ENCODE measurements around the gene SMIM45.

The SMIM45 gene

GRCh38 chr22:41951898-41952474 is at the start of gene SMIM45:
Gene SMIM45 (plus strand): TSS chr22:41952150.
- DNase-seq: no peak

DNA sequence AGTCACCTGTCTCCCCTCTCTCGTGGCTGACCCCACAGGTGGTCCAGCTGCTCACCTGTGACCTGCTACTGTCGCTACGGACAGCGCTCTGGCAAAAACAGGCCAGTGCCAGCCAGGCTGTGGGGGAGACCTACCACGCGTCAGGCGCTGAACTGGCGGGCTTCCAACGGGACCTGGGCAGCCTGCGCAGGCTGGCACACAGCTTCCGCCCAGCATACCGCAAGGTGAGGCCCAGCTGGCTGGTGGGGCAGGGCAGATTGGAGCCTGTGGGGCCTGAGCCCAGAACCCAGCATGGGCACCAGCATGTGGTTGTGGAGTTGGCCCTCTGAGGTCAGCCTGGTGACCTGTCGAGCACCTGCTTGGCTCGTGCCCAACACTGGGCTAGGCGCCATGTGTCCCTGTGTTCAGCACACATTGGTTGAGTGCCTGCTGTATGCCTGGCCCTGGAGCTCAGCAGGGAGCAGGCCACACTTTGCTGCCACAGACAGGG is 49.0 kb upstream of the SMIM45 start:
- no peak for DNase-seq

DNA sequence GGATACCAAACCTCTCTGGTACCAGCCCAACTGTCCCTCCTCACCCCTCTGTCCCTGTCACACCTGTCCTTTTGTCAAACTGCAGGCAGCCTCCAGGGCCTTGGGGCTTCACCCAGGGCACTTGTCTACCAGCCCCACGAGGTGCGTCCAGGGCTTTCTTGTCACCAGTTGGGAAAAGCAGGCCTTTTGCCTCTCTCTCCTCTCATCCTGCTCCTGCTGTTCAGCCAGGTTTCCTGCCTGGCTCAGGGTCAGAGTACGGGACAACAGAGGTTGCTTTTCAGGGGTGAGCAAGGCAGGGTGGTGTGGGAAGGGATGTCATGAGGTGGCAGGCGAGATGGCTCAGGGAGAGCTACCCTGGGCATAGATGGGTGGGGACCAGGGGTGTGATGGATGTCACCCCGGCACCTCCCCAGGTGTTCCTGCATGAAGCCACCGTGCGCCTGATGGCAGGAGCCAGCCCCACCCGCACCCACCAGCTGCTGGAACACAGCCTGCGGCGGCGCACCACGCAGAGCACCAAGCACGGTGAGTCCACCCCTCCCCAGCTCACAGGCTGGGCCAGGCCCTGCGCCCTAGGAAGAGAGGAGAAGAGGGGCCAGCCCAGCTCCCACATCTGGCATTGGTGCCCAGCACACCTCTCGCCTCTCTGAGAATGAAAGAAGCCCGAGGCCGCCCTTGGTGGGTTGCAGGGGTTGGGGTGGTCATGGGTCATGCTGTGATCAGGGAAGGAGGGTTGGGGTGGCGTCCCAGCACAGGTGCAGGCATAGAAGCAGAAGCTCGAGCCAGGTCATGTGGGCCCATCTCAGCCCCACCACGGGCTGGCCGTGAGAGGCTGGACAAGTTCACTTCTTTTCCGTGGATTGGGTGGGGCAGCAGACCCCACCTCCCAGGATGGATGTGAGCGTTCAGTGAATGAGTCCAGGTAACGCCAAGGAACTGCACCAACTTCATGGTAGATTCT is 47.2 kb upstream of the SMIM45 start:
- no peak for DNase-seq

- no peak for DNase-seq
These were observed 46.3 kb upstream of the SMIM45 start for GRCh38 chr22:41905411-41906202.

DNA sequence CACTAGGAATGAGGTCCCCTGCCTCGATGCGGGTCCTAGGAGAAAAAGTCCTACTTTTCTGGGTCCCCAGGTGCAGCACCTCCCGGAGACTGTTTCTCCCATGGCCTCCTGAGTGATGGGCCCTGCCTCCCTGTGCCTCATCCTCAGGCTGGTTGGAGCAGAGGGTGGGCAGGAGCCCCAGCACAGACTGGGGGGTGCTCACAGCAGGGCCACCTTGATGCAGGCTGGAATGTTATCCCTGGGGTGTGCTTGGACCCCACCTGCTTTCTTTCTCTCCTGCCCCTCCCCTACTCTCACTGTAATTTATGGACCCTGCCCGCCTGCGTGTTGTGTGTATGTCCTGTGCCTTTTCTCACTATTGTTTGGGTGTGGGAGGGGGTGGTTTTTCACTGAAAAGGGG is 45.1 kb upstream of the SMIM45 start:
- no peak for DNase-seq

DNA sequence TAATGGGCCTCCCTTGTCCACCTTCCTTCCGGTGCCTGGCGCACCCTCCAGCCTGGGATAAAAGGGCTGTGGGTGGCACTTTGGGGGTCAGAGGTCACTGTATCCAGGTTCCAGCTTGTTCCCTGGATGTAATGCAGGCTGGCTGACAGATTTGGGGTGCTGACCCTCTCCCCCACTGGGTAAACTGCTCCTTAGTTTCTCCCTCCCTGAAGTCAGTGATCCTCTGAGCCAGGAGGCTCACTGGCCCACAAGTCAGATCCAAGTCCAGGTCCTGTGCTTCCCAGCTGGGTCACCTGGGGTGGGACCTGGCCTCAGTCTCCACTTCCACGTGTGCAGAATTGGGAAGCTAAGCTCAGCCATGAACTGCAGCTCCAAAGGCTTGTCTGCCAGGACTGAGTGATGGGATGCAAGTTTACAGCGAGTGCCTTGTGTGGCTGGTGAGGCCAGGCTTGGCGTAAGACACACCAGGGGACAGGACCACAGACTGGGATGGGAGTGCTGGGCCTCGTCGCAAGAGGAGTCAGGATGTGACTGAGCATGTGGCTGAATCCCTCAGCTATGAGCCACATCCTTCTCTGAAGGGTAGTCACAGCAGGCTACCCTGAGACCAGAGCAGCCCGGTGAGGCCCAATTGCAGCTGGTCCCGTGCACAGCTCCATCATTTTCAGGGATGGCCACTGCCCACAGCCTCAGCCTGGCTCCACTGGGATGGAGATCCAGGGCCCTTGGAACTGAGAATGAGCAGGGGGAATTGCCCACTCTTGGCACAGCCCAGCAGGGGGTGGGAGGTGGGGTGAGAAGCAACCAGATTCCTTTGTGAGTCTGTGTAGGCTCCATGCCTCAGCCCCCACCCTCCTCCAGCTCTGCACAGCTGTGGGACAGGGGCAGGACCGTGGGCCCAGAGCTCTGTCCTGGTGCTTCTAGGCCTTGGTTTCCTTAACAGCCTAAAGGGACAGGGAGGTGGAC is 44.2 kb upstream of the SMIM45 start:
- peak; percentile 17 for DNase-seq

DNA sequence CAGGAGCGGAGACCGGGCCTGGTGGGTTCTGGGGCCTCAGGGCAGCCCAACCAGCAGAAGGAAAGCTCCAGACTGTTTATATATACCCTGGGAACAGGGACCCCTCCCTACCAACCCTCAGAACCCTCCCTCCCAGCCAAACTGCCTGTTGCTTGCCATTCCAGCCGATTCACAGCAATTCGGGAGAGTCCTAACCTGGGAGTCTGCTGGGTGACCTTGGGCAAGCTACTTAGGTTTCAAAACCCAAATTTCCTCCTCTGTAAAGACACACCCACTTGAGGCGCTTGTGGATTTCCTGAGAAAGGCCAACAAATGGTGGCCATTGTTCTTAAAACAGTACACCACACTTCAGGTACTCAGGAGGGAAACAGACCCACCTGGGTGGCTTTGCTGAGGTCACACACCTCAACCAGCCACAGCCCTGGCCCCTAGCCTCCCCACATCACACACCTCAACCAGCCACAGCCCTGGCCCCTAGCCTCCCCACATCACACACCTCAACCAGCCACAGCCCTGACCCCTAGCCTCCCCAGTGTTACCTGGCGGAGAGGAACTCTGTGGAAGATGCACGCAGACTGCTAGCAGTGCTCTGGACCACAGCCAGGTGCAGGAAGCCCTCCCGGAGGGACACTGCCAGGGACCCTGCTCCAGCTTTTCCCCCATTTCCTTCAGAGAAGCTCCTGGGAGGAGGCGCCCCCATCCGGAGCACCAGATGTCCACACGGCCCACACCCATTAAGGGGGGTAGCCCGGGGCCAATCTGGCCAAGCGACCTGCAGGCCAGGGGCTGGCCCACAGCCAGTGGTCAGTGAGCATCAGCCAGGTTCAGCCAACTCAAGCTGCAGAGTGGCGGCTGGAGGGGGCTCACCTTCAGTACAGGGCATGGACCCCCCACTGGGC is 43.3 kb upstream of the SMIM45 start:
- DNase-seq: peak; percentile 21

DNA sequence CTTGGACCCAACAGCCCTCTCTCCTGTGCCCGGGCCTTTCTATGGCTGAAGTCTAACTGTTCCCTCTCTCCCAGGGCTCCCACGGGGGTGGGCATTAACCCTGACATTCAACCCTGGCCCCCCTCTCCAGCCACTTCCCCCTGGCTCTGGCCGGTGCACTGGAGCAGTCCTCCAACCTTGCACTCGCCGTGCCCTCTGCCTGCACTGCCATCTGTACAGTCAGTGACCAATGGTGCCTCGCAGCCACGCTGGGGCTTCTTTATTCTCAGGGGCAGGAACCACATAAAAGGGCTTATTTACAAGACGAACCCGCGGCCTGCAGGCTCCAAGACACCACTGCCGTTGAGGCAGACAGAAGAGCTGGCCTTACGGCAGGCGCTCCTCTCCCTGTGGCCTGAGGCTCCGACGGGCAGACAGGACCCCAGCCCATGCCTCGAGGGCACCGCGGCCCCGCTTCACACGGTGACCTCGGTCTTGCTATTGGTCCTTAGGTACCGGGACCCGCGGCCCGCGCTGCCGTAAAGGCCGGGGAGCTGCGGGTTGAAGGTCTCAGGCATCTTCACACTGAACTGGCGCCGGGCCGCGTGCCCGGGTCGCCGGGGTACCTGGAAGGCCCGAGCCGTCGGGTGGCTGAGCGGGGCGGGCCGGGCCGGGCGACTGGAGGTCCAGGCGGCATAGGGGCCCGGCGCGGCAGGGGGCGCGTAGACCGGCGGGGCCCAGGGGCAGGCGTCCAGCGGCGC is 42.5 kb upstream of the SMIM45 start:
- peak; percentile 28 for DNase-seq

- peak; percentile 32 for DNase-seq
These were observed 41.6 kb upstream of the SMIM45 start for GRCh38 chr22:41910050-41911000.

DNA sequence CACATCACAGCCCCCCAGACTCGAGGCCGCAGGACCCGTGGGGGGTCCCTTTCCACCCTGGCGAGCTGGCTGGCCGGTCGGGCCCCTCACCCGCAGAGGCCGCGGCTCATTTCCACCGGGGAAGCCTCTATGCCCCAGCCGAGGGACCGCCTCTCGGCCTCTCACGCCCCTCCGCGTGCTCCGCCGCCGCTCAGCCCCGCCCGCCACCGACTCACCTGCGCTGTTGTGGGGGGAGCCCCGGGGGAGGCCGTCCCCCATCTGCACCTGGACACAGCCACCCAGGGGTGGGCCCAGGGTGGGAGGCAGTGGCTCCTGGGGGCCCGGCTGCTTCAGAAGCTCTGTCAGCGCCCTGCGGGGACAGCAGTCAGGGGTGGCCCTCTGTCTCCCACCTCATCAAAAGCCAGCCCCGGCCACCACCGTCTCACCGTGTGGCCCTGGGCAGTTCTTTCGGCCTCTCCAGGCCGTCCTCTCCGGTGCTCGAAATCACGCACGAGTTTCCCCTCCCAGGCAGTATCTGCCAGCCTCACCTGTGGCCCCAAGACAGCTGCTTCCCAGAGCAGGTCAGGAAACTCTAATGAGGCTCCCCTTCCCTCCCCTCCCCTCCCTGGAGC is 40.8 kb upstream of the SMIM45 start:
- peak; percentile 26 for DNase-seq

DNA sequence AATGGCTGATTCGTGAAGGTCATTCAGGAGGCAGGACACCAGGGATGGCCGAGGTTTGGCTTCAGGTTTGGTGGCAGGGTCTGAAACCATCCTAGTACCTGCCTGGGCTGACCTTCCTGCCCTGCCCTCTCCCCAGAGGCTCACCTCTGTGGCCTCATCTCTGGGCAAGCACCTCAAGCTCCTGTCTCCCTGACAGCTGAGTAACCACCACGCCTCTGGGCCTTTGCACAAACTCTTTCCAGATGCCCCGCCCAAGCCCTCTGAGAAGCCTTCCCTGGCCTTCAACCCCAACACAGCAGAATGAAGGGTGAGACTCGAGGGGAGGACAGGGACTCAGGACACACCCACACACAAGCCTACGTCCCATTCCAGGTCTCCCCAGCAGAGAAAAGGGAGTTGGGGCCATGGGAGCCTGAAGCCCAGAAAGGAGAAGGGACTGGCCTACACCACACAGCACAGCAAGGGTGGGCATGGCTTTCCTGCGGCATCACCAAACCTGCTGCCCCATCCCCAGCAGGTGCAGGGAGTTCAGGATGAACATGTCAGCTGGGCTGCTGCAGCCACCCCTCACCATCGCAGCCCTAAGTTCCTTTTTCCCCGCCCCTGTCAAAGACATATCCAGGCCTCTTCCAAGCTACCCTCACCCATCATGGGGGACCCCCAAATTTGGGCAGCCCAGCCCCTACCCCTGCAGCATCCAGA is 39.5 kb upstream of the SMIM45 start:
- no peak for DNase-seq

GRCh38 chr22:41913040-41913719 is 38.8 kb upstream of the SMIM45 start:
- DNase-seq: no peak

GRCh38 chr22:41913842-41914534 is 38.0 kb upstream of the SMIM45 start:
- DNase-seq: no peak

- DNase-seq: no peak
These were observed 37.3 kb upstream of the SMIM45 start for GRCh38 chr22:41914611-41915034.

- peak; percentile 72 for DNase-seq
These were observed 36.7 kb upstream of the SMIM45 start, which contains the start of gene SHISA8 for GRCh38 chr22:41915035-41915785. Gene SHISA8 (minus strand): TSS chr22:41915074. CDS start chr22:41914667, 407 bp downstream.
